GM23338 (cell line): Measurements from ENCODE around the gene CDH19.

Experiments used
- EZH2phosphoT487 ChIP-seq: fragments of 200-600 bp; sonication (generic); IDR thresholded peaks from one replicate; pipeline ENCODE4 v1.8.1; 2018; ENCODE audit warnings: antibody characterized with exemption; ENCODE audit not compliant: unreplicated experiment
- TF ChIP-seq, protein P1 (sequence below), 2 experiments: fragments of 200-600 bp in 1 of 2; sonication (generic) in 1 of 2; conservative IDR thresholded peaks; 2 replicates each; pipeline versions ENCODE4 v1.5.1 to v1.6.1; 2016 to 2017; ENCODE audit warnings: antibody characterized with exemption in 2 of 2, low read depth in 2 of 2, mild to moderate bottlenecking in 2 of 2, moderate library complexity in 1 of 2

DNA sequence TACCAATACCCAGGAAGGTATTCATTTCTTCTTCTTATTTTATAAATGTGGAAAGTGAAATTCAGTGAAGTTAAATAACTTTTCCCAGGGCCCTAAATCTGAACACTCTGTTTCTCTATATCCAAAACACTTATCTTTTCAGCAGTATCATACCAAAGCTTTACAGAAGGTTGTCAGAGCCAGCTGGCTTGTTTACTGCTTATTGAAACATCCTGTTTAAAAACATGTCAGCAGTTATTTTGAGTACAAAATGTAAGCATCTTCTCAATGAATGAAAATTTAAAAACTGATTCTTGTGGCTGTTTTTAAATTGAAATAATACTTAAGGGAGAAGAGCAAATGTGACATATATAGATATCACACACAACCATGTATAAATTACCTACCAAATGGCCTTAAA lies 11.3 kb upstream of the CDH19 start:
- TF ChIP-seq, protein P1, sequence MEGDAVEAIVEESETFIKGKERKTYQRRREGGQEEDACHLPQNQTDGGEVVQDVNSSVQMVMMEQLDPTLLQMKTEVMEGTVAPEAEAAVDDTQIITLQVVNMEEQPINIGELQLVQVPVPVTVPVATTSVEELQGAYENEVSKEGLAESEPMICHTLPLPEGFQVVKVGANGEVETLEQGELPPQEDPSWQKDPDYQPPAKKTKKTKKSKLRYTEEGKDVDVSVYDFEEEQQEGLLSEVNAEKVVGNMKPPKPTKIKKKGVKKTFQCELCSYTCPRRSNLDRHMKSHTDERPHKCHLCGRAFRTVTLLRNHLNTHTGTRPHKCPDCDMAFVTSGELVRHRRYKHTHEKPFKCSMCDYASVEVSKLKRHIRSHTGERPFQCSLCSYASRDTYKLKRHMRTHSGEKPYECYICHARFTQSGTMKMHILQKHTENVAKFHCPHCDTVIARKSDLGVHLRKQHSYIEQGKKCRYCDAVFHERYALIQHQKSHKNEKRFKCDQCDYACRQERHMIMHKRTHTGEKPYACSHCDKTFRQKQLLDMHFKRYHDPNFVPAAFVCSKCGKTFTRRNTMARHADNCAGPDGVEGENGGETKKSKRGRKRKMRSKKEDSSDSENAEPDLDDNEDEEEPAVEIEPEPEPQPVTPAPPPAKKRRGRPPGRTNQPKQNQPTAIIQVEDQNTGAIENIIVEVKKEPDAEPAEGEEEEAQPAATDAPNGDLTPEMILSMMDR (conservative IDR thresholded peaks at IDR 0.05; ENCODE audit: low read depth in 2 of 2): no peak
- no peak for TF ChIP-seq EZH2phosphoT487
